Stimulated activated CD8-positive, alpha-beta memory T cell treated with anti-CD3 and anti-CD28 coated beads, Interleukin-15, amount 100 ng/mL, for 4 hours (primary cell): ENCODE measurements around the gene RAB11B.
"Not testable (repeated sequence)": the region's sequence is repeated elsewhere in the genome, so short reads cannot be mapped to it uniquely, and the experiment has no call there.

Experiments used
- DNase-seq, 2 donors: peaks; one replicate each; pipeline ENCODE4 v3.0.0-alpha.2; 2020; ENCODE audit warnings: low read depth in 2 of 2

Gene RAB11B

GRCh38 chr19:8429044-8429443, 38.9 kb downstream of the RAB11B start:
- DNase-seq = no peak

GRCh38 chr19:8429826-8430225, 39.7 kb downstream of the RAB11B start:
- no peak for DNase-seq

GRCh38 chr19:8430650-8431049, 40.5 kb downstream of the RAB11B start:
- DNase-seq = no peak

GRCh38 chr19:8438236-8438635, 48.1 kb downstream of the RAB11B start:
- no peak for DNase-seq

GRCh38 chr19:8441725-8442544, 51.8 kb downstream of the RAB11B start:
- DNase-seq = no peak

GRCh38 chr19:8444140-8444676, 54.0 kb downstream of the RAB11B start:
- DNase-seq = not testable (repeated sequence)

GRCh38 chr19:8444677-8445487, 54.7 kb downstream of the RAB11B start, which contains the start of gene HNRNPM:
HNRNPM (plus strand) TSS chr19:8444975; CDS start chr19:8444999, 24 bp downstream.
- peak; percentile 100 for DNase-seq

- peak in 1 of 2 donors; percentile 8 for DNase-seq
Measured at GRCh38 chr19:8445488-8446001, 55.4 kb downstream of the RAB11B start.

GRCh38 chr19:8446061-8446709, 56.0 kb downstream of the RAB11B start:
- DNase-seq = no peak

- DNase-seq = no peak
Measured at GRCh38 chr19:8449830-8450229, 59.7 kb downstream of the RAB11B start.

GRCh38 chr19:8451377-8451776, 61.2 kb downstream of the RAB11B start:
- DNase-seq = no peak

- no peak for DNase-seq
Measured at GRCh38 chr19:8451885-8452284, 61.7 kb downstream of the RAB11B start.

GRCh38 chr19:8452446-8453123, 62.4 kb downstream of the RAB11B start:
- no peak for DNase-seq

GRCh38 chr19:8453616-8454015, 63.5 kb downstream of the RAB11B start:
- no peak for DNase-seq
